ENCODE data around the gene PSMD6.

- TF ChIP-seq, protein P1, sequence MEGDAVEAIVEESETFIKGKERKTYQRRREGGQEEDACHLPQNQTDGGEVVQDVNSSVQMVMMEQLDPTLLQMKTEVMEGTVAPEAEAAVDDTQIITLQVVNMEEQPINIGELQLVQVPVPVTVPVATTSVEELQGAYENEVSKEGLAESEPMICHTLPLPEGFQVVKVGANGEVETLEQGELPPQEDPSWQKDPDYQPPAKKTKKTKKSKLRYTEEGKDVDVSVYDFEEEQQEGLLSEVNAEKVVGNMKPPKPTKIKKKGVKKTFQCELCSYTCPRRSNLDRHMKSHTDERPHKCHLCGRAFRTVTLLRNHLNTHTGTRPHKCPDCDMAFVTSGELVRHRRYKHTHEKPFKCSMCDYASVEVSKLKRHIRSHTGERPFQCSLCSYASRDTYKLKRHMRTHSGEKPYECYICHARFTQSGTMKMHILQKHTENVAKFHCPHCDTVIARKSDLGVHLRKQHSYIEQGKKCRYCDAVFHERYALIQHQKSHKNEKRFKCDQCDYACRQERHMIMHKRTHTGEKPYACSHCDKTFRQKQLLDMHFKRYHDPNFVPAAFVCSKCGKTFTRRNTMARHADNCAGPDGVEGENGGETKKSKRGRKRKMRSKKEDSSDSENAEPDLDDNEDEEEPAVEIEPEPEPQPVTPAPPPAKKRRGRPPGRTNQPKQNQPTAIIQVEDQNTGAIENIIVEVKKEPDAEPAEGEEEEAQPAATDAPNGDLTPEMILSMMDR (IDR thresholded peaks at IDR 0.05; ENCODE audit: low read depth, low read length), result no peak
- TF ChIP-seq POLR2A (IDR thresholded peaks at IDR 0.05; ENCODE audit: extremely low read depth, insufficient read length) (no peak), MYC (IDR thresholded peaks at IDR 0.05; ENCODE audit: low read depth, low read length) (no peak)
- TF ChIP-seq, protein P2, sequence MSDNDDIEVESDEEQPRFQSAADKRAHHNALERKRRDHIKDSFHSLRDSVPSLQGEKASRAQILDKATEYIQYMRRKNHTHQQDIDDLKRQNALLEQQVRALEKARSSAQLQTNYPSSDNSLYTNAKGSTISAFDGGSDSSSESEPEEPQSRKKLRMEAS (IDR thresholded peaks at IDR 0.05; ENCODE audit: low read depth, low read length), result no peak
Observed at GRCh38 chr3:64055076-64055475, 31.8 kb upstream of the PSMD6 start.
